ENCODE measurements around the gene UBE2V1.

GRCh38 chr20:50149481-50150254 lies 36.7 kb upstream of the UBE2V1 start:
- TF ChIP-seq, protein P1, sequence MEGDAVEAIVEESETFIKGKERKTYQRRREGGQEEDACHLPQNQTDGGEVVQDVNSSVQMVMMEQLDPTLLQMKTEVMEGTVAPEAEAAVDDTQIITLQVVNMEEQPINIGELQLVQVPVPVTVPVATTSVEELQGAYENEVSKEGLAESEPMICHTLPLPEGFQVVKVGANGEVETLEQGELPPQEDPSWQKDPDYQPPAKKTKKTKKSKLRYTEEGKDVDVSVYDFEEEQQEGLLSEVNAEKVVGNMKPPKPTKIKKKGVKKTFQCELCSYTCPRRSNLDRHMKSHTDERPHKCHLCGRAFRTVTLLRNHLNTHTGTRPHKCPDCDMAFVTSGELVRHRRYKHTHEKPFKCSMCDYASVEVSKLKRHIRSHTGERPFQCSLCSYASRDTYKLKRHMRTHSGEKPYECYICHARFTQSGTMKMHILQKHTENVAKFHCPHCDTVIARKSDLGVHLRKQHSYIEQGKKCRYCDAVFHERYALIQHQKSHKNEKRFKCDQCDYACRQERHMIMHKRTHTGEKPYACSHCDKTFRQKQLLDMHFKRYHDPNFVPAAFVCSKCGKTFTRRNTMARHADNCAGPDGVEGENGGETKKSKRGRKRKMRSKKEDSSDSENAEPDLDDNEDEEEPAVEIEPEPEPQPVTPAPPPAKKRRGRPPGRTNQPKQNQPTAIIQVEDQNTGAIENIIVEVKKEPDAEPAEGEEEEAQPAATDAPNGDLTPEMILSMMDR (IDR thresholded peaks at IDR 0.05; ENCODE audit: poor library complexity) = no peak
- TF ChIP-seq EZH2 (IDR thresholded peaks at IDR 0.05; ENCODE audit: borderline replicate concordance) = no peak
- no peak for TF ChIP-seq EZH2phosphoT487 (IDR thresholded peaks at IDR 0.05; ENCODE audit: low read depth, severe bottlenecking, unreplicated experiment)
